HG02943 (cell line): ENCODE data around the gene DCLK1.
"Not testable (repeated sequence)": the region's sequence is repeated elsewhere in the genome, so short reads cannot be mapped to it uniquely, and the experiment has no call there.

Source experiments
- ATAC-seq: cut with Tn5 transposase; IDR thresholded peaks from one replicate; pipeline ENCODE4 v1.9.1; 2021; ENCODE audit warnings: mild to moderate bottlenecking, low read depth, moderate library complexity; ENCODE audit not compliant: unreplicated experiment

The DCLK1 gene

GRCh38 chr13:35993686-35994085 lies 137.5 kb downstream of the DCLK1 start:
- no peak for ATAC-seq

- ATAC-seq = no peak
Observed at GRCh38 chr13:35992964-35993363, 138.2 kb downstream of the DCLK1 start.

- ATAC-seq = no peak
Observed at GRCh38 chr13:35990196-35990595, 141.0 kb downstream of the DCLK1 start.

GRCh38 chr13:35988648-35989081 lies 142.5 kb downstream of the DCLK1 start:
- ATAC-seq = no peak

- no peak for ATAC-seq
Observed at GRCh38 chr13:35987572-35988513, 143.3 kb downstream of the DCLK1 start.

DNA sequence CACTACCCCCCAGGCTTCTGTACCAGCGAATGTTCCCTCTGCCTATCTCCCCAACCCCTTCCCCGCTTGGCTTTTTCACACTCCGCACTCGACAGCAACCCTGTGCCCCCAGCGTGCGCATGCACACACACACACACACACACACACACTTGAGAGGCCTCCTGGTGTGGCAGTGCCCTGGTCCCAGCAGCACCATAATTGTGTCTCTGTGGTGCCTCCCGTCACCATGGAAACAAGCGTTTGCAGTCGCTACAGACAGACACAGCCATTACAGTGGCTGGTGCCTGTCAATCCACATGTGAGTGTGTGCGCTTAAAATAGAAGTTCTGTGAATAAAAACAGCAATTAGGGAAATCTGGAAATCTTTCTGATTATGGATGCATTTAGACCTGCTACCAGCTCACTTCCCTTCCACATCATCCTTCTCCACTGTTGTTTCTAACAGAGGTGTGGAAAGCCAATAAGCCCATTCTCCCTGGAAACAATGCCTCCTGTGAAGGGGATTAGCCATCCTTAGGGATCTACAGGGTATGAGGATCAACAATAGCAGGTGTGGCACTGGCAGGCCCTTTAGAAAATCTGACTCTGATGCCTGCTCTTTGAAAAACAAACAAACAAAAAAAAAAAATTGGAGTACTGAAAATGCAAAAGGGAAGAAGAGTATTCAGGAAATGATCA lies 146.3 kb downstream of the DCLK1 start:
- no peak for ATAC-seq

DNA sequence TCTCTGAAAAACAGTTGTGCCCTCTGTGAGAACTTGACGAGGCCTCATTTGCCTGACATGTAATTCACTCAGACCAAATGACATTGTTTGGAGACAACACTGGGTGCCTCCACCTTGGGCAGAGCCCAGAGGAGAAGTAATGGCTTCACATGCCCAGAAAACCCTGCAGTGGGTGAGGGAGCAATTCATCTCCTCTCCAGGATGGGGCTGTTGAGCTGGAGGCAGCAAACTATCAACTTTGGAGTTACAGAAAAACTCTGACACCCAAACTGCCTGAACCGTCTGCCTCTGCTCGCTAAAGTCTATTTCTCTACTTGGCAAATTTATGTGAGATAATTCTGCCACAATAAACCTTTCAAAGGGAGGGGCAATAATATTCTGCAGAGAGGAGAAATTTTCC lies 146.9 kb downstream of the DCLK1 start:
- no peak for ATAC-seq

- not testable (repeated sequence) for ATAC-seq
Observed at GRCh38 chr13:35983703-35984102, 147.5 kb downstream of the DCLK1 start.

DNA sequence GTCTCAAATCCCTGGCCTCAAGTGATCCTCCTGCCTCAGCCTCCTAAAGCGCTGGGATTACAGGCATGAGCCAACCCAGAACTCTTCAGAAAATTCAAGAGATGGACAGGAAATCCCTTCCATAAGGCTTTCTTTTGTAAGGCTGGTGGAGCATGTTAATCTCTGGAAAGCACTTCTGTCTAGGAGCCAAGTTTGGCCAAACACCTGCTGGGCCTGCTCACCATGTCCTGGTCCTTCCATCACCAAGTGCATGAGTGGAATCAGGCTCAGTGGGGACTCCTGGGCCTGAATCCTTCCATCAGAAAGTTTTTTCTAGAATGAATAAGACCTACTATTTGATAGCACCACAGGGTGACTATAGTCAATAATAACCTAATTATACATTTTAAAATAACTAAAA lies 148.0 kb downstream of the DCLK1 start:
- no peak for ATAC-seq

- no peak for ATAC-seq
Observed at GRCh38 chr13:35979361-35979951, 151.7 kb downstream of the DCLK1 start.

DNA sequence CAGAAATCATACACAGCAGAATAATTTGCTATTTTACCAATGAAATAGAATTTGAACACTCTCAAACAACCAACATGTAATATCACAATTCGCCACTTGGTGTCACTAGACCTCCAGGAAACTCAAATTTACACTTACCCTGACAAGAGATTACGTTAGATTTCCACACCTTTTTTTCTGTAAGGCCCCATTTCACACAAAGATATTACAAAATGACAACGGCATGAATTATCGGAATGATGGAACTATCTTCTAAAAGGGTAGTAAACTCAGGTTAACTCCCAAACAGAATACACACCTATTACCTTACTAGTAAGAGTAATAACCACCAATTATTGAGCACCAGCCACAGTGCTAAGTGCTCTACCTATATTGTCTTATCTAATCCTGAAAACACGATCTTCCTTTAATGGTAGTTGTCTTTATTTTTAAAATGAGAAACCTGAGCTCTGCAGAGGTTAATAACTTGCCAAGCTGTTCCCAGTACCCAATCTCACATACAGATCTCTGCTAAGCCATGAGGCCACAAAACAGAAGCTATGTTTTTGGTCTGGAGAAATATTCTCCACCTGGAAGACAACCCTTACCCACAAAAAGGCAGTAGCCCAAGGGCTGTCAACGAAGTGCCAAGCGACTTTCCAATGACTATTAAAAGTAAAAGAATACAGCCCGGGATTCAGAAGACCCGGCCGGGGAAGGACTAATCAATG lies 152.4 kb downstream of the DCLK1 start:
- no peak for ATAC-seq

DNA sequence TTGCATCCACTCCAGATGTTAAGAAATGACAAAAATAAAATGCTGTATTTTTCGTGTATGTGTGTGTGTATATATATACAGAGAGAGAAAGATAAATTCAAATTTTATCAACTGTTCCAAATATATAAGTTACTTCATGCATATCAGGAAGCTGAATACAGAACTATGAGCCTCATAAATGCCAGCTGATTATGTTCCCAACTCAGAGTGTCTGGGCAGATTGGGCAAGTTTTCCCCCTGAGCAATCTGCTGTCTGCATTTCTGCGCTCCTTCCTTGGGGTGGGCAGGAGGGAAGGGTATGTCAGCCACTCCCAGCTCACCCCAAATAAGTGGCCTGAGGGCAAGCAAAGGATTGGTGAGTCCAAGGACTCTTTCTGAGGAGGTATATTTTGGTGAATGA lies 154.1 kb downstream of the DCLK1 start:
- no peak for ATAC-seq

GRCh38 chr13:35976126-35976525 lies 155.1 kb downstream of the DCLK1 start:
- ATAC-seq = no peak

- not testable (repeated sequence) for ATAC-seq
Observed at GRCh38 chr13:35966951-35967350, 164.2 kb downstream of the DCLK1 start.

DNA sequence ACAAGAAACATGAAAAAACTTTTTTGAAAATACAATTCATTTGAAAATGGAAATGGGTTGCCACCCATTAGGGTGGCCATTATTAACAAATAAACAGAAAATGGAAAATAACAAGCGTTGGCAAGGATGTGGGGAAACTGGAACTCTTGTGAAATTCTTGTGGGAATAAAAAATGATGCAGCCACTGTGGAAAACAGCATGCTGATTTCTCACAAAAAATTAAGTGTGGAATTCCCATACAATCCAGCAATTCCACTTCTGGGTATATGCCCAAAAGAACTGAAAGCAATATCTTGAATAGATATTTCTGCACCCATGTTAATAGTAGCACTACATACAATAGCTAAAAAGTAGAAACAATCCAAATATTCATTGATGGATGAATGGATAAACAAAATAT lies 165.2 kb downstream of the DCLK1 start:
- no peak for ATAC-seq

- ATAC-seq = no peak
Observed at GRCh38 chr13:35965226-35965927, 165.8 kb downstream of the DCLK1 start.

DNA sequence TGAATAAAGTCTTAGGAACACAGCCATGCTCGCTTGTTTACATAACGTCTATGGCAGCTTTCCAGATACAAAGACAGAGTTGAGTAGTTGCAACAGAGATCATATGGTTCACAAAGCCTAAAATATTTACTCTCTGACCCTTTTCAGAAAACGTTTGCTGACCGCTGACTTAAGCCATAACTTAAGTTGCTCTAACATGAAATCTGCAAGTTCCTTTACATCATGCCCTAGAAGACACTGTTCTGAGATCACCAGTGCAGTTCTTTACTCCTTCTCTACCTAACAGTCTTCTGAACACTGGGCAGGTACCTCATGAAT lies 166.4 kb downstream of the DCLK1 start:
- ATAC-seq = no peak

- no peak for ATAC-seq
Observed at GRCh38 chr13:35964011-35964862, 166.9 kb downstream of the DCLK1 start.

GRCh38 chr13:35961461-35962220 lies 169.5 kb downstream of the DCLK1 start:
- ATAC-seq = no peak
